ENCODE data around the gene UIMC1.

GRCh38 chr5:177044641-177045040 is 38.1 kb upstream of the UIMC1 start:
- TF ChIP-seq CTCF (IDR thresholded peaks at IDR 0.05 in 4 of 5, conservative IDR thresholded peaks at IDR 0.05 in 1 of 5) (no peak), POLR2A (IDR thresholded peaks at IDR 0.05) (no peak)

Measured in gastrocnemius medialis (tissue), 4 donors.